ENCODE measurements around the gene ORAI1.
"Not testable (repeated sequence)": the region's sequence is repeated elsewhere in the genome, so short reads cannot be mapped to it uniquely, and the experiment has no call there.

ORAI1 gene

DNA sequence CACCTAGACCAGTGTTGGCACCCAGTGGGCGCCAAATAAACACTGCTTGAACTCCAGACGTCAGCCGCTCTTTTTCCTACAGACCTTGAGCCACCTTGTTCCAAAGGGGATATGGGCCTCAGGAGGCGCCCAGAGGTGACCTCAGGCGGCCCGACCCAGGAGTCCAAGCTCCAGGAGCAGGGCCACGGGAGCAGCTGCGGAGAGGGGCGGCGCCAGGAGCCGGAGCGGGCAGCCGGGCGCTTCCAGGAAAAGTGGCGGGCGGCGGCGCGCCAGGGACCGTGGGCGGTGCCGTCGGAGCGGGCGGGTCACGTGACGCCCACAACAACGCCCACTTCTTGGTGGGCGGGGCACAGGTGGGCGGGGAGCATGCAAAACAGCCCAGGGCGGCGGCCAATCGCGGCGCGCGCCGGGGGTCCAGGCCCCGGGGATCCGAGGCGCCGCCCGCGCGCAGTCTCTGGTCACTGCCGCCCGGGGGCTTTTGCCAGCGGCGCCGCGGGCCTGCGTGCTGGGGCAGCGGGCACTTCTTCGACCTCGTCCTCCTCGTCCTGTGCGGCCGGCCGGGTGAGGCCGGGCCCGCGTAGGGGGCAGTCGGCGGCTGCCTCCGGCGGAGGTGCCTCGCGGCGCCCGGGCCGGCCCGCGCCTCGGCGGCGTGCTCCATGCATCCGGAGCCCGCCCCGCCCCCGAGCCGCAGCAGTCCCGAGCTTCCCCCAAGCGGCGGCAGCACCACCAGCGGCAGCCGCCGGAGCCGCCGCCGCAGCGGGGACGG lies at the start of gene ORAI1:
ORAI1 (plus strand) TSS at position 444 of the 766 bp plus-strand sequence.
- peak; percentile 88 for DNase-seq

DNA sequence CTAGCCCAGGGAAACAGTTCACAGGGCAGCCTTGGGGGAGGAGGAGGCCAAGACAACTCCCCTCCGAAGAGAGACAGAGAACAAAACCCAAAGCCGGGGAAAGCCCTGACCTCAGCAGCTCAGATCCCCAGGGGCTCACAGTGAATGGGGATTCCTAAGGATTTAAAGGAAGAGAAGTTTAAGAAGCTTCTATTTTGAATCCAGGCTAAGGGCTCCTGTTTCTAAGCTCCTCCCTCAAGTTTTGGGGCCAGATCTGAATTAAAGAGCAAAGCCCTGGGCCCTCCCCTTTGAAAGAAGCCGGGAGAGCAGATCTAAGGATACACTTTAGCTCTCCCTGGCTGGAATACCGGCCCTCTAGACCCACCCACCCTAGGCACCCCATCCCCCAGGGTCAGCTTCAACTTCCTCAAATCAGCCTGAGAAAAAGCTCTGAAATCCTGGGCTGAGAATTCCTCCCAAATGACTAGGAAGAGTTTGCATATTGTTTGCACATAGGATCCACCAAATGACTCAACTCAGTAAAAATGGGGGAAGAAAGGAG lies 49.4 kb upstream of the ORAI1 start:
- no peak for DNase-seq

DNA sequence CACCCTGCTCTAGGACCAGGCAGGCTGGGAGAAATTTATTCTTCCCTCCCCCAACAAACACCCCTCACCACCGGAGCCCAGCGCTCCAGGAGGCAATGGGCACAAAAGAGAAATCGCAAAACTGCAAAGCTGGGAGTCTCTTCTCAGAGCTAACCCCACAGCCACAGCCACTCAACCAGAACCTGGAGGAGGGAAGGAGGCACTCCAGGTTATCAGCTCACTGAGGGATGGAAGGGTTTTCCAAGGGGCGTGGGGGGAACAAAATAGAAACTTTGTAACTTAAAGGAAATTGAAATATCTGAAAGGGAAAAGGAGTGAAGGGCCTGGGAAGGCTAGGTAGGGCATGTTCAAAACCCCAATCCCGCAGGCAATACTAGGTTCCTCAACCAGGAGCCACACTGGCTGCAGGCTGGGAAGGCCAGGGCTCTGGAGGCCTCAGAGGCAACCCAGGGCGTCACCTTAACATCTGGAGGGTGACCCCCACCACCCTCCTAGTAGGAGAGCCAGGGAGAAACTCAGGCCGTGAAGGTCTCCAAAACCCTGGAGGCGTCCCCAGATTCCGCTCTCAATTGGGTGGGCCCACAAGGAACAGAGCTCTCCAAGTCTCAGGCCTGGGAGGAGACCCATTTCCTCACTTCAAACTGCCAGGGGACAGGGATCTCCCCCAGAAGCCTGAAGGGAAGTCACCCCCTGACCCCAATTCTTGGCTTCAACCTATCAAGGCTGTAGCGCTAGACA lies 48.7 kb upstream of the ORAI1 start:
- no peak for DNase-seq

DNA sequence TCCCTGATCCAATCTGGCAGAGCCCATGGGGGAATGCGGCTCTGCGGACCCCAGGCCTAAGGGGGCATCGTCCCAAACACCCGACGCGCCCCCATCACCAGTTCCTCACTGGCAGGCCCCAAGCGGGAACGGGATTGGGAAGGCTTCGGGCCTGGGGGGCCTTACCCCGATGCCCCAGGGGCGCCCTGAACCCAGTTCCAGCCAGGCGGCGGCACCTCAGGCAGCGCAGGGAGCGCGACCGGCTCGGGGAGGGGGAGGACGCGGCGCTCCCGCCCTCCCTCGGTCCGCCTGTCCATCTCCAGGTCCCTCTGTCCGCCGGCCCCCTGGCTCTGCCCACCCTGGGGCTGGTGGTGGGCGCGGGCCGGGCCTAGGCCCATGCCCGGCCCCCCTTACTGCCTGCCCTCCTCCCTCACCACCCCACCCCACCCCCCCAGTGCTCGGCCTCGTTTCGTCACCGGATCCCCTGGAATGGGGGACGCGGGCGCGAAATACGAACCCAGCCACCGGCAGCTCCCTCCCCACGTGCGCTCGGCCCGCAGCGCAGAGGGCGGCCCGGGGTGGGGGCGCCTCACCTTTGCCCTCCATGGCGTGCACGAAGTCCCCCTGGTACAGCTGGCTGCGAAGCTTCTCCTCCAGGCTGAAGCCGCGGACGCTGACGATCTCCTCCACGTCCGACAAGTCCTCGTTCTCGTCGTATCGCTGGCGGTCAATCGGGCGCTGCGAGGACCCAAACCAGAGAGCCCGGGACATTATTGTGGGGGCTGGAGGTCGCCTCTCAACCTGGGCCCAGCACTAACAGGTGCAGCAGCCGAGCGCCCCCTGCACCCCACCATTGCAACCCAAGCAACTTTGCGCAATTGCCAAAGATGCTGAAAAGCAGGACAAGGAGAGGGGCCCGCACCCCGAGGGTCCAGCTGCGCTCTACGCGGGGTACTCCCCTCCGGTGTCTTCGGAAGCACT lies 47.8 kb upstream of the ORAI1 start:
- DNase-seq, result no peak

DNA sequence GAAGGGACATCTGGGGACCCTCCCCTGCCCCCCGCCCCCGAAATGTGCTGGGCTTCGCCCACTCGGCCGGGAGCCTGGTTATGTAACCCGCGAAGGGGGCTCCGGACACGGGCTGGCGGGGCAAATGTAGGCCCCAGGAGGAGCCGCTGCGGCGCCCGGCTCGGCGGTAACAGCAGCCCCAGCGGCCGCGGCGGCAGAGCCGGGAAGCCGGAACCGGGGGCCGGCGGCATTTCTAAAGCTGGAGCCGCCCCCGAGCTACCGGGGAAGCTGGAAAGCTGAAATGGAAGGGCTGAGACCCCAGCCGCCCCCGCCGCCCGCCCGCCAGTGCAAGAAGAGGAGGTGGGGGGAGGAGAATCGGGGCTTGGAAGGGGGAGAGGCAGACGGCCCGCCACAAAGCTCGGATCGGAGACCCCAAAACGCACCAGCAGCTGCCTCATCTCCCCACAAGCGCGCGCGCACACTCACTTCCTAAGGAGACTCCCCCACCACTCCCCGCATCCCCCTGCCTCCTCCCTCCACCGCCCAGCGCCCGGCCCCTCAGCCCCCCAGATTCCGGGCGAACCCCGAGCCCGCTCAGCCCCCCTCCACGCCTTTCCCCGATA lies 47.0 kb upstream of the ORAI1 start:
- peak; percentile 28 for DNase-seq

DNA sequence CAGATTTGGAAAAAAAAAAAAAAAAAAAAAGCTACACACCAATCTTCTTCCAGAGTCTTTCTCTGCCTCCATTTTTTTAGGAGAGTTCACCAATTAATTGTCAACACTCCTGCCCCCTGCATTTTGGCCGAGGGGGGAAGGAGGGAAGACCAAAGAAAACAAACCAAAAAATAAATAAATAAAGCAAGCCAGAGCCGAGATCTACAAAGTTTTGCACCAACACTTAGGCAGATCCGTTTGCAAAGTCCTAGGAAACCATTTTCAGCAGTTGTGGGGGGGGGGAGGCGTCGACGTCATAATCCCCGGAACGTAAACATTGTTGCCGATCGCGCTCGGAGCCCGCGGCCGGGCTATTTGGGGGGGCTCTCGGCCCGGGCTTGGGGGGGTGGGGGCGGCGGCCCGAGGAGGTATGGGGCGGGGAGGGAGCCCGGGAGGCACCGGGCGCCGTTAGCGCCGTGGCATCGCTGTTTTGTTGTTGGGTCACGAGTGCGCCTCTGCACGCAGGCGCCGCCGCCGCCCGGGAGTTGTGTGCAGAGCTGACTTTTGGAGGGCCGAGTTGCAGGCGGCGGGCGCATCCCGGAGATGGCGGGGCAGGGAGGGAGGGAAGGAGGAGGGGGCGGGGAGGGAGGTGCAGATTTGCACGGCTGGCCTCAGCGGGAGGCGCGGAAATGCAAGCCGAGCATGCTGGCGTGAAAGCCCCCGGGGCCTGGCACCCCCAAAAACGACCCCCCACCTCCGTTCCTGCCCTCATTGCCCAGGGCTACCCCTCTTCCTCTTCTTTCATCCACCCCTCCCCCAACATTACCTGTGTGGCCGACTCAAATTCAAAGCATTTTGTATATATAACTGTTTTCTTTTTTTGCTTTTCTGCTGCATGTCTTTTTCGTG lies 46.1 kb upstream of the ORAI1 start:
- peak; percentile 44 for DNase-seq

DNA sequence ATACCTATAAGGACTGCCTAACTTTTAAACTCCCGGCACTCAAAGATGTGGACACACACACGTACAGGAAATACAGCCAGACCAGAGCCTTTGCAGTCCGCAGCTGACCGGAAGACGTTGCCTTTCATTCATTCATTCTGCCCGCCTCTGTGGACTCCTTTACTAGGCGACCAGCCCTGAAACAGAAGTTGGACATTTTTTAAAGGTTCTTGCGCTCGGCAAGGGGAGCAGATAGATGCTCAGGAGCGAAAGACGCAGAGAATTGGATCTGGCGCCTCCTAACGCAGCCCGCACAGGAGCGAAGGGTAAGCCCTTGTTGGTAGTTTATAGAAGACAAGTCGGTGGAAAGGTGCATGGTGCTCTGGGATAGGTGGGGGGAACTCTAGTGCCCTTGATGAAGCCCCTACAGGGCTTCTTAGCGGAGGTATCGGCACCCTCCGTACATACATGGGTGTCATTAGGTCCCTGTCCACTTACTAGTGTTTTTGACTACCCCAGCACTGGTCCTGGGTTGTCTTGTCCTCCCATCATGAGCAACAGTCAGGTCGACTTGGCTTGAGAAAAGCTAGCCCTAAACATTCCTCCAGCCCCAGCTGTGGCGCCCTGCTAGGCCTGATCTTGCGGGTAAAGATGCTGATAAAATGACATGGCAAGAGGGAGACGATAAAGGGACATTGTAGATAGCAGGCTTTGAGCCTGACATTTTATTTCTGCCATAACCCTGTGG lies 45.2 kb upstream of the ORAI1 start, which contains the start of gene KDM2B:
KDM2B (minus strand) TSS at position 65 of the 727 bp plus-strand sequence. CDS start 112 bp downstream, outside the sequence.
- no peak for DNase-seq

DNA sequence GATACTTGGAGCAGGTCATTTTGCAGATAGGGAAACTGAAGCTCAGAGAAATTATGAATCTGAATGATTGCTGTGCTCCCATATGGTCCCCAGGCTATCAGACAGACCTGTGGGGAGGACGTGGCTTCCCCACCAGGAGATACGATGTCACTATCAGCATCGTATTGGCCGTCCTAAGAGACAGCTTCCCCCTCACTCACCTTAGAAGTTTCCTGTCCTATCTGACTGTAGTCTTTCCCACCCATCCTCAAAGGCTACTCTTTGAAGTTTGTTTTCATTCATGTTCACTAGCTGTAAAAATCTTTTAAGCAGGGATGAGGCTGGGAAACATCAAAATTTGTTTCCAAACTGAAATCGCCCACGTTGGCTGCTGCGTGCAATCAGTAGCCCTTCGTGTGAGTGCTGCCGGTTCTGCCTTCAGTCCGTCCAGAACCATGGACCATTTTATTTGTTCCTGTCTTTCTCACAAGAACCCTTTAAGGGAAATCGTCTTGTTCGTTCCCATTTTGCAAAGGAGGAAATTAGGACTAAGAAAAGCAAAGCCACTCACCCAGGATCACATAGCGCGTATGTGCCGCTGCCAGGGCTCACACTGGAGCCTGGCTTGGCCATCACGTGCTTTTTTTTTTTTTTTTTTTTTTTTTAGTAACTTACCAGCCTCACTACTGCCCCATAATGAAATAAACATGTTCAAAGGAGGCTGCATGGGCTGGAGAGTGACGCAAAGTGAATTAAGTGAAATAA lies 44.5 kb upstream of the ORAI1 start:
- no peak for DNase-seq

DNA sequence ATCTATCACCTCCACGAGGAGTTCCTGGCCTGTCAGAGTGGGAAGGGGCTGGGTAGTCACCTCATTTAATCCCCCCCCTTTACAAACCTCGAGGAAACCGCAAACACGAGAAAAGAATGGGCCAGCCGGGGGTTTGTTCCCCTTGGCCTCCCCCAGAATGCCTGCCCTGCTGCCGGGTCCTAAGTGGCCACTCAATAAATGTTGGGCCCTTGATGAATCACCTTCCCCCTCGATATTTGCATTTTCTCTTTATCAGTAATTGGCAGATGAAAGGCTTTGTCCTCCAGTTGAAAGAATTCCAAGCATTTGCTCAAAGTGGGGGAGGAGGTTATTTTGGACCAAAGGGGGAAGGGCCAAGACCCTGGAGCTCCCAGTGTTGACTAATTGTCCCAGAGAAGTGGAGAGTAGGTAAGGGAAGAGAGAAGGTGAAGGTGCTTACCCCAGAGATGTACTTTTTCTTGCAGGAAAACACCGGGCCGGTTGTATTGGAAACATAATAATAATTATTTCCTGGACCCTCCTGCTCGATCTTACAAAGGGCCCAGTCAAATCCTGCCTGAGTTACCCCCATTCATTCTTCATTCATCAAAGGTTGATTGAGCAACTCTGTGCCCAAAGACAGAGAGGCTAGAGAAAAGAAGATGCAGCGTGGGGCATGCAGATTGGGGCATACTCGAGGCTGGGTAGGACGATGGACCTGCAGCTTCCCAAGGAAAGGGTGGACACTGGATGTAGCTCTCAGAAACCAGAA lies 43.6 kb upstream of the ORAI1 start:
- no peak for DNase-seq

DNA sequence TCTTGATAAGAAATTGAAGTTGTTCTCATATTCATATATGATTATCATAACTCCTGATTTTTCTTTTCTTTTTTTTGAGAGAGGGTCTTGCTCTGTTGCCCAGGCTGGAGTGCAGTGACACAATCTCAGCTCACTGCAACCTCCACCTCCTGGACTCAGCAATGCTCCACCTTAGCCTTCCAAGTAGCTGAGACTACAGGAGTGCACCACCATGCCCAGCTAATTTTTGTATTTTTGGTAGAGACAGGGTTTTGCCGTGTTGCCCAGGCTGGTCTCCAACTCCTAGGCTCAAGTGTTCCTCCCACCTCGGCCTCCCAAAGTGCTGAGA lies 43.0 kb upstream of the ORAI1 start:
- not testable (repeated sequence) for DNase-seq

DNA sequence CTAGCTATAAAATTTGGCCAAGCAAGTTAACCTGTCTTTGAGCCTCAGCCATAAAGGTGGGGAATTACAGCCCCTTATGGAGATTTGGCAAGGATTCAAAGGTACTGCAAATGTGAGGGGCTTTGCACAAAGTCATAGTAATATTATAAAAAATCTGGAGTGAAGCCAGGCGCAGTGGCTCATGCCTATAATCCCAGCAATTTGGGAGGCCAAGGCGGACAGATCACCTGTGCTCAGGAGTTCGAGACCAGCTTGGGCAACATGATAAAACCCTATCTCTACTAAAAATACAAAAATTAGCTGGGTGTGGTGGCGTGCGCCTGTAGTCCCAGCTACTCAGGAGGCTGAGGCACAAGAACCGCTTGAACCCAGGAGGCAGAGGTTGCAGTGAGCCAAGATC lies 41.4 kb upstream of the ORAI1 start:
- DNase-seq, result not testable (repeated sequence)

DNA sequence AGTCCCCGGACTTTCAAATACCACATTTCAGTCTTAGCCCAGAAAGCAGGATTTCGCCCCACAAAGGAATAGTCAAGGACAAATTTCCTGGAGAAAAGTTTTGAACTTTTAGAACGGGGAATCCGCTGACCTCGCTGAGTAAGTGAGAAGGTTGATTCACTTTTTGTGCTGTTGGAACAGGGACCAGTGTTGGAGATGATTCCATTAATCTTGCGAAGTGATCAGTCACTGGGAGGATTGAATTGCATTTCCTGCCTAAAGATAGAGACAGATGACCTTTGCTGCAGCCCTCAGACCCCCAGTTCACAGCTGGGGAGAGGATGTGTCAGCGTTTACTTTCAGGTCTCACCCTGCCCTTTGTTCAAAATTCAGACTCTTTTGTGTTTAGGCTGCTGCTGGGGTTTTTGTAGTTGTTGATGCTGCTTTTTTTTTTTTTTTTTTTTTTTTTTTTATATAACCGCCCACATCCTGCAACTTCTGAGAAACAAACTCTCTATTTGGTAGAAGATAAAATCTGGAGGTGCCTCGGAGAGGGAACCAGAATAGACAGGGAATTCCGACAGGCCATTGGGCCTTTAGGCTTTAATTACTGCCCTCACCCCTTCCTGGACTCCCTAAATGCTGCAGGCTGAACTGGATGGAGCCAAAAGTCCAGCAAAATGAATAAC lies 35.7 kb upstream of the ORAI1 start:
- DNase-seq, result no peak

DNA sequence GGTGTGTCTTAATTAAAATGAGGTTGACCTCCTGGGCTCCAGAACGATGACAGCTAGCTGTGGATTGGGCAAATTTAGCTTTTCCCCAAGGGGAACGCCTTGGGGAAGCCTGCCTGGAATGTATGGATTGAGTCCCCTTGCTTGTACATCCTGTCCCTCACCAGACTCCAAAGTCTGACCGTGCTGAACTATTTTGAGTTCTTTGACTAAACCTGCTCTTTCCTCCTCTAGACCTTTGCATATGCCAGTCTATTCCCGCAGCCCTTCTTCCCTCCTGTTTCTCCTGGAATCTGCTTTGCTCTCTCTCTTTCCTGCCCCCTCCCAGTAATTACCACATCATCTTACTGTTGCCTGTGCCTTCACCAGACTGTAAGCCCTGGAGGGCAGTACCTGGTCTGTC lies 34.0 kb upstream of the ORAI1 start:
- no peak for DNase-seq

DNA sequence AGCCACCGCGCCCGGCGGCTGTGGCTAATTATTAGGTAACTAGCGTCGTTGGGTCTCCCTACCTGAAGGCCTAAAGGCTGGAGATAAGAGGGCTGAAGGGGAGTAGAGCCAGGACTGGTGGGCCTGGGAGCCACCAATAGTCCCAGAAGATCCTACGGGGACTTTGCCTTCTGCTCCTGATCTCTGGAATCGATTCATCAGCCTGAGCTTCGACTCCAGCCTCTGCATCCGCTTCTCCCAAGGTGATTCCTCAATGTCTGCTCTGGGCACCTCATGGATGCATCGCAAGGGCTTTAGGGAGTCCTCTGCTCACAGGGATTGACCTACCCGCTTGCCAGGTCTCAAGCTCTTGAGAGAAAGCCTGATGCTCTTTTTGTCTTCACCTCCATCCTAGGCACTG lies 30.8 kb upstream of the ORAI1 start:
- DNase-seq, result no peak

DNA sequence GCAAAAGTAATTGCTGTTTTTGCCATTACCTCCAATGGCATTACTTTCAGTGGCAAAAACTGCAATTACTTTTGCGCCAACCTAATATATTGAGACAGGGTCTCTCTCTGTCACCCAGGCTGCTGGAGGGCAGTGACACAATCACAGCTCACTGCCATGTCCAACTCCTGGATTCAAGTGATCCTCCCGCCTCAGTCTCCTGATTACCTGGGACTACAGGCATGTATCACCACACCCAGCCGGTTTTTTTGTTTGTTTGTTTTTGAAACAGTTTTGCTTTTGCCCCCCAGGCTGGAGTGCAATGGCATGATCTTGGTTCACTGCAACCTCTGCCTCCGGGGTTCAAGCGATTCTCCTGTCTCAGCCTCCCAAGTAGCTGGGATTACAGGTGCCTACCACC lies 29.8 kb upstream of the ORAI1 start:
- DNase-seq, result no peak

DNA sequence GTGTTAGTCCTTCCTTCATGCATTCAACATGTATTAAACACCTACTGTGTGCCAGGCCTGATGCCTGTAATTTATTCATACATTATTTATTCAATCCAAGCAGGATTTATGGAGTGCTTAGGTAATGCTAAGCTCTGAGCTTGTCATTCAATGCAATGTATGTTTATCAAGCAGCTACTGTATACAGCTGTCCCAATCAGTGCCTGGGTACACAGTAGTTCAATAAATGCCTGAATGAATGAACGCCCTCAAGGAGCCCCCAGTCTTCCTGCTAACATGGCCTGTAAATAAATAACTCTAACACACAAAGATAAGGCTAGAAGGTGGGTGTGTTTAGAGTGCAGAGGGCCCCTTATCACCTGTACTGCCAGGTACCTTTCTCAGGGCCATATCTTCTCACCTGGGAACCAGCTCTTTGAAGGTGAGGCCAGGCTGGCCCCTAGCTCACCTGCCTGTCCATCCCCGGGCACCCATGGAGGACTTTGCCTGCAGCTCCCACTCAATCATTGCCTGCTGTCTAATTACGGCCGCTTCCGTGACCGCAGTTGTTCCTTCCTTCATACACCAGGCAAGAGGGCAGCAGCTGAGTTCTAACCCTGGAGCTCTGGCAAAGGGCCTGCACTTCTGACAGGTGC lies 25.5 kb upstream of the ORAI1 start:
- no peak for DNase-seq

DNA sequence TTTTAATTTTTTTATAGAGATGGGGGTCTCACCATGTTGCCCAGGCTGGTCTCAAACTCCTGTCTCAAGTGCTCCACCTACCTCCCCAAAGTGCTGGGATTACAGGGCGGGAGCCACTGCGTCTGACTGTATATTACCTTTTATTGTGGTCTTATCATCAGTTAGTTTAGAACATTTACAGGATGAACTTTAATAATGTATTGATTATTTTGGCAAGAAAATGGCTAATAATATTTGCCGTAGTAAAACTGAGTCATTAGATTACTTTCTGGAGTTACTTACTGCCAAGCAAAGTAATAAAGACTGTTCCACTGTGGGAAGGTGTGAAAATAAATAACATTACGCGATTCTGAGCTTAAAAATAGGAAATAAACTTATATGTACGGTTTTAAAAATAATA lies 23.6 kb upstream of the ORAI1 start:
- no peak for DNase-seq

DNA sequence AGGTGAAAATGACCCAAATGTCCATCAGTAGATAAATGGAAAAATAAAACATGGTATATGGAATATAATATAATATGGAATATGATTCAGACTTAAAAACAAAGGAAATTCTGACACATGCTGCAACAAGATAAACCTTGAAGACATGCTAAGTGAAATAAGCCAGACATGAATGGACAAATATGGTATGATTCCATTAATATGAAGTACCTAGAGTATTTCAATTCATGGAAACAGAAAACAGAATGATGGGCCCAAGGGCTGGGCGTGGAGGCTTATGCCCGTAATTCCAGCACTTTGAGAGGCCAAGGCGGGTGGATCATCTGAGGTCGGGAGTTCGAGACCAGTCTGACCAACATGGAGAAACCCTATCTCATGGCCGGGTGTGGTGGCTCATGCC lies 22.7 kb upstream of the ORAI1 start:
- DNase-seq, result no peak

Measured in NCI-H1092 treated with DMSO at 0.1 percent for 48 hours (cell line).